H1 (cell line): ENCODE results near the gene ZNF672. TPM values are rescaled to one million over a fixed set of nuclear protein-coding genes. Genes with fewer than 3 reads are reported as not detected.

Source experiments
- HDAC2 ChIP-seq, 2 experiments: fragments of 300-600 bp in 1 of 2; sonication (generic) in 1 of 2; IDR thresholded peaks; 2 replicates each; pipeline ENCODE4 v1.6.1; 2011 to 2012; ENCODE audit warnings: low read depth in 2 of 2, low read length in 2 of 2, mild to moderate bottlenecking in 2 of 2, moderate library complexity in 2 of 2, borderline replicate concordance in 1 of 2, inconsistent platforms in 1 of 2
- POU5F1 ChIP-seq: IDR thresholded peaks from 2 replicates; pipeline ENCODE4 v1.6.1; 2011; ENCODE audit warnings: low read depth, mild to moderate bottlenecking, low read length, moderate library complexity
- SUZ12 ChIP-seq: fragments of 200-600 bp; sonication (generic); IDR thresholded peaks from 2 replicates; pipeline ENCODE4 v1.6.1; 2012; ENCODE audit warnings: mild to moderate bottlenecking, inconsistent platforms, low read length, moderate library complexity, mixed read lengths
- TBP ChIP-seq: IDR thresholded peaks from 2 replicates; pipeline ENCODE4 v1.6.1; 2011; ENCODE audit warnings: low read depth, low read length, improper control_type of control experiment
- USF2 ChIP-seq: IDR thresholded peaks from 2 replicates; pipeline ENCODE4 v1.6.1; 2011; ENCODE audit warnings: low read length, improper control_type of control experiment
- ZNF274 ChIP-seq: IDR thresholded peaks from 2 replicates; pipeline ENCODE4 v1.7.0; 2012; ENCODE audit warnings: low read length, borderline replicate concordance; ENCODE audit errors: extremely low read depth
- polyA plus RNA-seq, 7 experiments: library from polyadenylated mRNA; depleted of rRNA in 3 of 7; stranded (reverse) in 5 of 7; unstranded in 2 of 7; fragments of >200 nt in 5 of 7; fragments of 200-250 nt in 2 of 7; gene quantifications; 1 replicate in 5 of 7; 2 replicates in 1 of 7; 4 replicates in 1 of 7; pipeline versions ENCODE4 v1.2.1 to v1.2.3, GENCODE V29; 2011 to 2013; ENCODE audit warnings: missing spikeins in 2 of 7, mixed read lengths in 2 of 7
- total RNA-seq: library from RNA; stranded (reverse); fragmentation: NEBNext Ultra II Directional; extraction: Animal tissue kit (Norgen Biotek cat#: 25700); gene quantifications from 2 replicates; pipeline ENCODE4 v1.2.1, GENCODE V29; 2021
- TF ChIP-seq, protein P1 (sequence below): fragments of 300-600 bp; sonication (generic); IDR thresholded peaks from 2 replicates; pipeline ENCODE4 v1.7.1; 2012; ENCODE audit warnings: low read length, moderate library complexity, mild to moderate bottlenecking, inconsistent platforms; ENCODE audit not compliant: insufficient replicate concordance
- TF ChIP-seq, protein P2 (sequence below): IDR thresholded peaks from 2 replicates; pipeline ENCODE4 v1.6.1; 2012; ENCODE audit warnings: low read length, inconsistent platforms

The ZNF672 gene
- total and polyA plus RNA-seq, 2 of the 8 experiments (the other 6 are each of a cell fraction or from before 2014, with no cell fraction given) = 30.7 to 40.4 TPM

- TF ChIP-seq, protein P1, sequence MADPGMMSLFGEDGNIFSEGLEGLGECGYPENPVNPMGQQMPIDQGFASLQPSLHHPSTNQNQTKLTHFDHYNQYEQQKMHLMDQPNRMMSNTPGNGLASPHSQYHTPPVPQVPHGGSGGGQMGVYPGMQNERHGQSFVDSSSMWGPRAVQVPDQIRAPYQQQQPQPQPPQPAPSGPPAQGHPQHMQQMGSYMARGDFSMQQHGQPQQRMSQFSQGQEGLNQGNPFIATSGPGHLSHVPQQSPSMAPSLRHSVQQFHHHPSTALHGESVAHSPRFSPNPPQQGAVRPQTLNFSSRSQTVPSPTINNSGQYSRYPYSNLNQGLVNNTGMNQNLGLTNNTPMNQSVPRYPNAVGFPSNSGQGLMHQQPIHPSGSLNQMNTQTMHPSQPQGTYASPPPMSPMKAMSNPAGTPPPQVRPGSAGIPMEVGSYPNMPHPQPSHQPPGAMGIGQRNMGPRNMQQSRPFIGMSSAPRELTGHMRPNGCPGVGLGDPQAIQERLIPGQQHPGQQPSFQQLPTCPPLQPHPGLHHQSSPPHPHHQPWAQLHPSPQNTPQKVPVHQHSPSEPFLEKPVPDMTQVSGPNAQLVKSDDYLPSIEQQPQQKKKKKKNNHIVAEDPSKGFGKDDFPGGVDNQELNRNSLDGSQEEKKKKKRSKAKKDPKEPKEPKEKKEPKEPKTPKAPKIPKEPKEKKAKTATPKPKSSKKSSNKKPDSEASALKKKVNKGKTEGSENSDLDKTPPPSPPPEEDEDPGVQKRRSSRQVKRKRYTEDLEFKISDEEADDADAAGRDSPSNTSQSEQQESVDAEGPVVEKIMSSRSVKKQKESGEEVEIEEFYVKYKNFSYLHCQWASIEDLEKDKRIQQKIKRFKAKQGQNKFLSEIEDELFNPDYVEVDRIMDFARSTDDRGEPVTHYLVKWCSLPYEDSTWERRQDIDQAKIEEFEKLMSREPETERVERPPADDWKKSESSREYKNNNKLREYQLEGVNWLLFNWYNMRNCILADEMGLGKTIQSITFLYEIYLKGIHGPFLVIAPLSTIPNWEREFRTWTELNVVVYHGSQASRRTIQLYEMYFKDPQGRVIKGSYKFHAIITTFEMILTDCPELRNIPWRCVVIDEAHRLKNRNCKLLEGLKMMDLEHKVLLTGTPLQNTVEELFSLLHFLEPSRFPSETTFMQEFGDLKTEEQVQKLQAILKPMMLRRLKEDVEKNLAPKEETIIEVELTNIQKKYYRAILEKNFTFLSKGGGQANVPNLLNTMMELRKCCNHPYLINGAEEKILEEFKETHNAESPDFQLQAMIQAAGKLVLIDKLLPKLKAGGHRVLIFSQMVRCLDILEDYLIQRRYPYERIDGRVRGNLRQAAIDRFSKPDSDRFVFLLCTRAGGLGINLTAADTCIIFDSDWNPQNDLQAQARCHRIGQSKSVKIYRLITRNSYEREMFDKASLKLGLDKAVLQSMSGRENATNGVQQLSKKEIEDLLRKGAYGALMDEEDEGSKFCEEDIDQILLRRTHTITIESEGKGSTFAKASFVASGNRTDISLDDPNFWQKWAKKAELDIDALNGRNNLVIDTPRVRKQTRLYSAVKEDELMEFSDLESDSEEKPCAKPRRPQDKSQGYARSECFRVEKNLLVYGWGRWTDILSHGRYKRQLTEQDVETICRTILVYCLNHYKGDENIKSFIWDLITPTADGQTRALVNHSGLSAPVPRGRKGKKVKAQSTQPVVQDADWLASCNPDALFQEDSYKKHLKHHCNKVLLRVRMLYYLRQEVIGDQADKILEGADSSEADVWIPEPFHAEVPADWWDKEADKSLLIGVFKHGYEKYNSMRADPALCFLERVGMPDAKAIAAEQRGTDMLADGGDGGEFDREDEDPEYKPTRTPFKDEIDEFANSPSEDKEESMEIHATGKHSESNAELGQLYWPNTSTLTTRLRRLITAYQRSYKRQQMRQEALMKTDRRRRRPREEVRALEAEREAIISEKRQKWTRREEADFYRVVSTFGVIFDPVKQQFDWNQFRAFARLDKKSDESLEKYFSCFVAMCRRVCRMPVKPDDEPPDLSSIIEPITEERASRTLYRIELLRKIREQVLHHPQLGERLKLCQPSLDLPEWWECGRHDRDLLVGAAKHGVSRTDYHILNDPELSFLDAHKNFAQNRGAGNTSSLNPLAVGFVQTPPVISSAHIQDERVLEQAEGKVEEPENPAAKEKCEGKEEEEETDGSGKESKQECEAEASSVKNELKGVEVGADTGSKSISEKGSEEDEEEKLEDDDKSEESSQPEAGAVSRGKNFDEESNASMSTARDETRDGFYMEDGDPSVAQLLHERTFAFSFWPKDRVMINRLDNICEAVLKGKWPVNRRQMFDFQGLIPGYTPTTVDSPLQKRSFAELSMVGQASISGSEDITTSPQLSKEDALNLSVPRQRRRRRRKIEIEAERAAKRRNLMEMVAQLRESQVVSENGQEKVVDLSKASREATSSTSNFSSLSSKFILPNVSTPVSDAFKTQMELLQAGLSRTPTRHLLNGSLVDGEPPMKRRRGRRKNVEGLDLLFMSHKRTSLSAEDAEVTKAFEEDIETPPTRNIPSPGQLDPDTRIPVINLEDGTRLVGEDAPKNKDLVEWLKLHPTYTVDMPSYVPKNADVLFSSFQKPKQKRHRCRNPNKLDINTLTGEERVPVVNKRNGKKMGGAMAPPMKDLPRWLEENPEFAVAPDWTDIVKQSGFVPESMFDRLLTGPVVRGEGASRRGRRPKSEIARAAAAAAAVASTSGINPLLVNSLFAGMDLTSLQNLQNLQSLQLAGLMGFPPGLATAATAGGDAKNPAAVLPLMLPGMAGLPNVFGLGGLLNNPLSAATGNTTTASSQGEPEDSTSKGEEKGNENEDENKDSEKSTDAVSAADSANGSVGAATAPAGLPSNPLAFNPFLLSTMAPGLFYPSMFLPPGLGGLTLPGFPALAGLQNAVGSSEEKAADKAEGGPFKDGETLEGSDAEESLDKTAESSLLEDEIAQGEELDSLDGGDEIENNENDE = no peak
- TF ChIP-seq USF2 = no peak
- TF ChIP-seq SUZ12 = no peak
- TF ChIP-seq HDAC2 (IDR thresholded peaks at IDR 0.05; ENCODE audit: borderline replicate concordance in 1 of 2, low read depth in 2 of 2, low read length in 2 of 2) = no peak
- TF ChIP-seq, protein P2, sequence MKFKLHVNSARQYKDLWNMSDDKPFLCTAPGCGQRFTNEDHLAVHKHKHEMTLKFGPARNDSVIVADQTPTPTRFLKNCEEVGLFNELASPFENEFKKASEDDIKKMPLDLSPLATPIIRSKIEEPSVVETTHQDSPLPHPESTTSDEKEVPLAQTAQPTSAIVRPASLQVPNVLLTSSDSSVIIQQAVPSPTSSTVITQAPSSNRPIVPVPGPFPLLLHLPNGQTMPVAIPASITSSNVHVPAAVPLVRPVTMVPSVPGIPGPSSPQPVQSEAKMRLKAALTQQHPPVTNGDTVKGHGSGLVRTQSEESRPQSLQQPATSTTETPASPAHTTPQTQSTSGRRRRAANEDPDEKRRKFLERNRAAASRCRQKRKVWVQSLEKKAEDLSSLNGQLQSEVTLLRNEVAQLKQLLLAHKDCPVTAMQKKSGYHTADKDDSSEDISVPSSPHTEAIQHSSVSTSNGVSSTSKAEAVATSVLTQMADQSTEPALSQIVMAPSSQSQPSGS = no peak
- no peak for TF ChIP-seq TBP
- no peak for TF ChIP-seq ZNF274
- no peak for TF ChIP-seq POU5F1
Observed at GRCh38 chr1:248790456-248790855, 47.6 kb upstream of the ZNF672 start (continued).
